Stimulated activated CD4-positive, alpha-beta T cell treated with anti-CD3 and anti-CD28 coated beads, Interleukin-12 subunit alpha, Interleukin-12 subunit beta, amount 100 ng/mL, for 48 hours (primary cell): Measurements from ENCODE around the gene CHST8.
"Not testable (repeated sequence)": the region's sequence is repeated elsewhere in the genome, so short reads cannot be mapped to it uniquely, and the experiment has no call there.

Source experiments
- DNase-seq, 3 donors: peaks; one replicate each; pipeline ENCODE4 v3.0.0-alpha.2; 2020; ENCODE audit warnings: low read depth in 2 of 3, low spot score in 1 of 3

The CHST8 gene

GRCh38 chr19:33621811-33622504 is at the start of gene CHST8:
CHST8 (plus strand) TSS chr19:33621953; CDS start chr19:33689262, 67,309 bp downstream.
- no peak for DNase-seq

- no peak for DNase-seq
Measured at GRCh38 chr19:33572929-33573328, 48.8 kb upstream of the CHST8 start.

GRCh38 chr19:33574824-33575223 is 46.9 kb upstream of the CHST8 start:
- DNase-seq = no peak

- DNase-seq = no peak
Measured at GRCh38 chr19:33578697-33579096, 43.1 kb upstream of the CHST8 start.

- DNase-seq = no peak
Measured at GRCh38 chr19:33580026-33580644, 41.6 kb upstream of the CHST8 start.

GRCh38 chr19:33580645-33581037 is 41.1 kb upstream of the CHST8 start:
- no peak for DNase-seq

GRCh38 chr19:33582914-33583313 is 38.8 kb upstream of the CHST8 start:
- DNase-seq = no peak

GRCh38 chr19:33587150-33587549 is 34.6 kb upstream of the CHST8 start:
- DNase-seq = no peak

GRCh38 chr19:33590224-33590623 is 31.5 kb upstream of the CHST8 start:
- no peak for DNase-seq

GRCh38 chr19:33595783-33596182 is 26.0 kb upstream of the CHST8 start:
- no peak for DNase-seq

GRCh38 chr19:33601583-33601982 is 20.2 kb upstream of the CHST8 start:
- DNase-seq = no peak

GRCh38 chr19:33602576-33603204 is 19.1 kb upstream of the CHST8 start:
- DNase-seq = no peak

- DNase-seq = no peak
Measured at GRCh38 chr19:33603377-33603776, 18.4 kb upstream of the CHST8 start.

- DNase-seq = no peak
Measured at GRCh38 chr19:33604651-33605050, 17.1 kb upstream of the CHST8 start.

GRCh38 chr19:33605803-33606295 is 15.9 kb upstream of the CHST8 start:
- not testable (repeated sequence) for DNase-seq

GRCh38 chr19:33606556-33606955 is 15.2 kb upstream of the CHST8 start:
- DNase-seq = no peak

GRCh38 chr19:33609353-33609752 is 12.4 kb upstream of the CHST8 start:
- DNase-seq = no peak

GRCh38 chr19:33610588-33610987 is 11.2 kb upstream of the CHST8 start:
- DNase-seq = no peak

GRCh38 chr19:33612928-33613619 is 8.7 kb upstream of the CHST8 start:
- DNase-seq = no peak

- DNase-seq = no peak
Measured at GRCh38 chr19:33613620-33614000, 8.1 kb upstream of the CHST8 start.

GRCh38 chr19:33616346-33616745 is 5.4 kb upstream of the CHST8 start:
- DNase-seq = no peak

GRCh38 chr19:33616857-33617256 is 4.9 kb upstream of the CHST8 start:
- no peak for DNase-seq
